ENCODE data around the gene AP3D1. TPM values are rescaled to one million over a fixed set of nuclear protein-coding genes. Genes with fewer than 3 reads are reported as not detected.
"Not testable (repeated sequence)": the region's sequence is repeated elsewhere in the genome, so short reads cannot be mapped to it uniquely, and the experiment has no call there.

Gene AP3D1
- total and polyA plus RNA-seq, 8 donors = 68.8 to 128 (median 81.9) TPM

- DNase-seq (peak; percentile 98 to 100 (median 99)), ATAC-seq (peak; percentile 90)
- TF ChIP-seq CTCF (IDR thresholded peaks at IDR 0.05) = peak; percentile 26 to 55
- H3K9me3 ChIP-seq = no peaks in the 10 kb centered on the region
- H3K36me3 ChIP-seq = peaks cover 0 to 35% of the 10 kb centered on the region in 2 donors
- peak within 1 kb of the TSS; percentile 66 to 68 for H3K4me3 ChIP-seq
- peaks cover 13 to 52% of the 10 kb centered on the region in 2 donors for H3K4me1 ChIP-seq
- H3K27ac ChIP-seq = peak within 1 kb of the TSS; percentile 91 to 96
- H3K27me3 ChIP-seq = no peaks in the 10 kb centered on the region
- intact Hi-C loops (cut with DNase I) = no loop called here
These were observed 54.7 kb downstream of the AP3D1 start, which contains the start of gene IZUMO4 for GRCh38 chr19:2096480-2097202. TSS of gene IZUMO4 (plus strand) at chr19:2096915. CDS start at chr19:2096946, 31 bp downstream.

GRCh38 chr19:2096034-2096479, 55.3 kb downstream of the AP3D1 start, which contains the start of gene MOB3A:
TSS of gene MOB3A (minus strand) at chr19:2096326. CDS start at chr19:2078560, 17,766 bp downstream.
- Histone ChIP-seq H3K27ac (peak within 1 kb of the TSS; percentile 91 to 96), H3K4me3 (peak within 1 kb of the TSS; percentile 66 to 68), H3K36me3 (peaks cover 0 to 29% of the 10 kb centered on the region in 2 donors), H3K27me3 (no peaks in the 10 kb centered on the region), H3K9me3 (no peaks in the 10 kb centered on the region), H3K4me1 (peaks cover 16 to 58% of the 10 kb centered on the region in 2 donors)
- intact Hi-C loops (cut with DNase I) = no loop called here
- ATAC-seq (peak; percentile 75), DNase-seq (peak in 2 of 4 donors; percentile 91 to 96)
- no peak for TF ChIP-seq CTCF (IDR thresholded peaks at IDR 0.05)

GRCh38 chr19:2091926-2092525, 59.3 kb downstream of the AP3D1 start:
- H3K27me3 ChIP-seq; H3K36me3 ChIP-seq; H3K4me3 ChIP-seq; ATAC-seq; DNase-seq; H3K9me3 ChIP-seq; intact Hi-C loops (cut with DNase I): not testable (repeated sequence)
- Histone ChIP-seq H3K4me1 (peaks cover 29 to 86% of the 10 kb centered on the region in 2 donors), H3K27ac (peak overlapping the region; percentile 91 to 96)

GRCh38 chr19:2089727-2090053, 61.7 kb downstream of the AP3D1 start:
- Histone ChIP-seq H3K4me1 (peaks cover 22 to 97% of the 10 kb centered on the region in 2 donors), H3K9me3 (no peaks in the 10 kb centered on the region), H3K36me3 (peaks cover 0 to 14% of the 10 kb centered on the region in 2 donors), H3K27me3 (no peaks in the 10 kb centered on the region), H3K27ac (peak overlapping the region; percentile 91 to 96), H3K4me3 (peak overlapping the region in 1 of 2 donors; percentile 30)
- intact Hi-C loops (cut with DNase I) = no loop called here
- DNase-seq (no peak), ATAC-seq (no peak)
- no peak for TF ChIP-seq CTCF (IDR thresholded peaks at IDR 0.05)

- DNase-seq (no peak), ATAC-seq (no peak)
- no peak overlapping the region for H3K4me3 ChIP-seq
- no peaks in the 10 kb centered on the region for H3K9me3 ChIP-seq
- H3K4me1 ChIP-seq = peaks cover 22 to 96% of the 10 kb centered on the region in 2 donors
- peaks cover 0 to 14% of the 10 kb centered on the region in 2 donors for H3K36me3 ChIP-seq
- H3K27me3 ChIP-seq = no peaks in the 10 kb centered on the region
- peak overlapping the region; percentile 91 to 96 for H3K27ac ChIP-seq
- intact Hi-C loops (cut with DNase I) = no loop called here
- TF ChIP-seq CTCF (IDR thresholded peaks at IDR 0.05) = no peak
These were observed 62.2 kb downstream of the AP3D1 start for GRCh38 chr19:2089001-2089711.

Data from left lung (tissue), 10 donors.